ENCODE results near the gene CRHR1.

GRCh38 chr17:45750779-45751440 is 33.2 kb upstream of the CRHR1 start:
- TF ChIP-seq CTCF (IDR thresholded peaks at IDR 0.05) (no peak), EP300 (IDR thresholded peaks at IDR 0.05; ENCODE audit: low read depth) (no peak)
